Stomach (tissue), 4 donors: Measurements from ENCODE around the gene BICD2.

Experiments used
- EP300 ChIP-seq: sonication (generic); formaldehyde crosslinking; IDR thresholded peaks from one replicate; pipeline ENCODE4 v1.6.1; 2017; ENCODE audit warnings: antibody characterized with exemption
- POLR2A ChIP-seq, 4 donors: fragments of 450-650 bp; IDR thresholded peaks; one replicate each; pipeline ENCODE4 v1.6.1; 2016; ENCODE audit warnings: antibody characterized with exemption in 4 of 4, control low read depth in 2 of 4, mild to moderate bottlenecking in 1 of 4, moderate library complexity in 1 of 4
- POLR2AphosphoS5 ChIP-seq, 3 donors: sonication (generic); formaldehyde crosslinking; IDR thresholded peaks; one replicate each; pipeline ENCODE4 v1.6.1; 2016; ENCODE audit warnings: antibody characterized with exemption in 3 of 3
- TF ChIP-seq, protein P1 (sequence below), 7 experiments: fragments of 450-650 bp in 4 of 7; fragments of 200-600 bp in 3 of 7; sonication (generic) in 3 of 7; IDR thresholded peaks; one replicate each; pipeline ENCODE4 v1.5.1; 2016 to 2019; ENCODE audit warnings: antibody characterized with exemption in 7 of 7, control low read depth in 2 of 7, mild to moderate bottlenecking in 1 of 7

DNA sequence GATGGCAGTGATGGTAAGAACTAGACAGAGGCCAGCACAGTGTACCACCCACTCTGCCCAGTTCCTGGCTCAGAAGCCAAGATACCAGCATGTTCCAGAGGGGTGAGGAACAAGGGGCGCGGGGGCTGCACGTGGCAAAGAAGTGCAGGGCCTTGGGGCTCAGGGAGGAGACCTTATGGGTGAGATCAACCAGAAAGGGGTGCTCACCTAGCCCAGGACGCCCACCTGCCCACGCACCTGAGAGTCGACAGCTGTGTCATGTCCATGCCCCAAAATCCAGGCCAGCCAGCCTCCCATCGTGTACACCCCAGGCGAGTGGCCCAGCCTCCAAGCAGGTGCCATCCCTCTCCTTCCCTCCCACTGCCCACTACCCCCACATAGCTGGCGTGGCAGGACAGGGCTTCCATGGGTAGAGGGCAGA, 34.9 kb downstream of the BICD2 start:
- TF ChIP-seq, protein P1, sequence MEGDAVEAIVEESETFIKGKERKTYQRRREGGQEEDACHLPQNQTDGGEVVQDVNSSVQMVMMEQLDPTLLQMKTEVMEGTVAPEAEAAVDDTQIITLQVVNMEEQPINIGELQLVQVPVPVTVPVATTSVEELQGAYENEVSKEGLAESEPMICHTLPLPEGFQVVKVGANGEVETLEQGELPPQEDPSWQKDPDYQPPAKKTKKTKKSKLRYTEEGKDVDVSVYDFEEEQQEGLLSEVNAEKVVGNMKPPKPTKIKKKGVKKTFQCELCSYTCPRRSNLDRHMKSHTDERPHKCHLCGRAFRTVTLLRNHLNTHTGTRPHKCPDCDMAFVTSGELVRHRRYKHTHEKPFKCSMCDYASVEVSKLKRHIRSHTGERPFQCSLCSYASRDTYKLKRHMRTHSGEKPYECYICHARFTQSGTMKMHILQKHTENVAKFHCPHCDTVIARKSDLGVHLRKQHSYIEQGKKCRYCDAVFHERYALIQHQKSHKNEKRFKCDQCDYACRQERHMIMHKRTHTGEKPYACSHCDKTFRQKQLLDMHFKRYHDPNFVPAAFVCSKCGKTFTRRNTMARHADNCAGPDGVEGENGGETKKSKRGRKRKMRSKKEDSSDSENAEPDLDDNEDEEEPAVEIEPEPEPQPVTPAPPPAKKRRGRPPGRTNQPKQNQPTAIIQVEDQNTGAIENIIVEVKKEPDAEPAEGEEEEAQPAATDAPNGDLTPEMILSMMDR (IDR thresholded peaks at IDR 0.05), result no peak
- TF ChIP-seq POLR2A (IDR thresholded peaks at IDR 0.05) (no peak), POLR2AphosphoS5 (IDR thresholded peaks at IDR 0.05) (no peak), EP300 (no peak)
